K562 (cell line): Measurements from ENCODE around the gene FAM53C. TPM values are rescaled to one million over a fixed set of nuclear protein-coding genes. Genes with fewer than 3 reads are reported as not detected.

Experiments
- CBX8 ChIP-seq: fragments of 200-600 bp; sonication (generic); IDR thresholded peaks from 2 replicates; pipeline ENCODE4 v1.6.1; 2012; ENCODE audit warnings: borderline replicate concordance, mixed run types, low read depth, mild to moderate bottlenecking, moderate library complexity, mixed read lengths, low read length, control low read depth, inconsistent platforms; ENCODE audit not compliant: poor library complexity, severe bottlenecking; ENCODE audit errors: extremely low read depth
- DIDO1 ChIP-seq: fragments of 450-650 bp; IDR thresholded peaks from 2 replicates; pipeline ENCODE4 v1.6.1; 2016; ENCODE audit warnings: low read depth, missing biosample characterization, missing genetic modification characterization
- EZH2 ChIP-seq: IDR thresholded peaks from 2 replicates; pipeline ENCODE4 v1.6.1; 2012; ENCODE audit warnings: low read depth, mild to moderate bottlenecking, inconsistent platforms, low read length, borderline replicate concordance
- HMGXB4 ChIP-seq: sonication (generic); formaldehyde crosslinking; IDR thresholded peaks from 2 replicates; pipeline ENCODE4 v1.8.1; 2023; ENCODE audit warnings: mild to moderate bottlenecking, missing genetic modification reagents
- IRF1 ChIP-seq: sonication (generic); formaldehyde crosslinking; IDR thresholded peaks from 2 replicates; pipeline ENCODE4 v1.8.0; 2022; ENCODE audit warnings: missing genetic modification reagents, mild to moderate bottlenecking, borderline replicate concordance
- KDM2B ChIP-seq: fragments of 250-450 bp; sonication (Bioruptor Pico); IDR thresholded peaks from 2 replicates; pipeline ENCODE4 v1.8.0; 2021; ENCODE audit warnings: mild to moderate bottlenecking, moderate library complexity
- KDM4B ChIP-seq, 2 experiments: fragments of 450-650 bp in 1 of 2; sonication (generic) in 1 of 2; IDR thresholded peaks; 2 replicates each; pipeline ENCODE4 v1.6.1; 2016 to 2017; ENCODE audit warnings: borderline replicate concordance in 2 of 2, antibody characterized with exemption in 1 of 2, low read depth in 1 of 2, mild to moderate bottlenecking in 1 of 2
- MAFF ChIP-seq: IDR thresholded peaks from 2 replicates; pipeline ENCODE4 v1.6.1; 2012; ENCODE audit warnings: low read length, improper control_type of control experiment
- NFIX ChIP-seq: fragments of 250-450 bp; sonication (Bioruptor Pico); IDR thresholded peaks from 2 replicates; pipeline ENCODE4 v1.4.0; 2020; ENCODE audit warnings: low read depth, mild to moderate bottlenecking, moderate library complexity
- RCOR1 ChIP-seq, 2 experiments: IDR thresholded peaks; 2 replicates each; pipeline ENCODE4 v1.6.1; 2012; ENCODE audit warnings: low read depth in 2 of 2, low read length in 2 of 2, borderline replicate concordance in 1 of 2, improper control_type of control experiment in 1 of 2
- RFX1 ChIP-seq: fragments of 450-650 bp; IDR thresholded peaks from 2 replicates; pipeline ENCODE4 v1.6.1; 2016; ENCODE audit warnings: mild to moderate bottlenecking, moderate library complexity
- SMAD2 ChIP-seq: fragments of 150-350 bp; IDR thresholded peaks from 2 replicates; pipeline ENCODE4 v1.6.1; 2014; ENCODE audit warnings: low read depth, mild to moderate bottlenecking, low read length
- ZBTB11 ChIP-seq, 3 experiments: fragments of 200-800 bp in 1 of 3; fragments of 250-450 bp in 1 of 3; fragments of 450-650 bp in 1 of 3; sonication (Bioruptor Pico) in 1 of 3; sonication (Bioruptor generic) in 1 of 3; formaldehyde crosslinking in 1 of 3; IDR thresholded peaks; 2 replicates each; pipeline versions ENCODE4 v1.6.1 to v1.8.0; 2016 to 2022; ENCODE audit warnings: mild to moderate bottlenecking in 2 of 3, missing genetic modification characterization in 2 of 3, missing compliant biosample characterization in 1 of 3, moderate library complexity in 1 of 3
- ZNF140 ChIP-seq: fragments of 250-450 bp; sonication (Bioruptor Pico); IDR thresholded peaks from 2 replicates; pipeline ENCODE4 v1.8.0; 2021; ENCODE audit warnings: moderate library complexity, mild to moderate bottlenecking, inconsistent platforms
- ZNF212 ChIP-seq: fragments of 450-650 bp; formaldehyde crosslinking; IDR thresholded peaks from 2 replicates; pipeline ENCODE4 v1.4.0; 2020; ENCODE audit warnings: mild to moderate bottlenecking
- ZNF384 ChIP-seq: IDR thresholded peaks from 2 replicates; pipeline ENCODE4 v1.6.1; 2012; ENCODE audit warnings: low read depth, low read length, improper control_type of control experiment
- ZNF507 ChIP-seq: conservative IDR thresholded peaks from 2 replicates; pipeline ENCODE4 v1.6.1; 2017; ENCODE audit warnings: missing genetic modification characterization, missing compliant biosample characterization
- ZNF589 ChIP-seq: fragments of 200-800 bp; sonication (Bioruptor generic); IDR thresholded peaks from 2 replicates; pipeline ENCODE4 v1.6.1; 2016; ENCODE audit warnings: low read depth, missing genetic modification characterization, missing compliant biosample characterization
- polyA plus RNA-seq, 8 experiments: library from polyadenylated mRNA; depleted of rRNA in 4 of 8; stranded (reverse) in 5 of 8; unstranded in 3 of 8; fragments of >200 nt; fragmentation: Nextera tagmentation in 2 of 8; fragmentation: Illumina TruSeq in 1 of 8; extraction: Ambion mirVana in 2 of 8; extraction: Trizol in 1 of 8; gene quantifications; 2 replicates each; pipeline versions ENCODE4 v1.2.1 to v1.2.3, GENCODE V29; 2011 to 2014; ENCODE audit warnings: inconsistent platforms in 1 of 8, missing spikeins in 1 of 8
- total RNA-seq, 7 experiments: library from RNA; depleted of rRNA in 6 of 7; stranded (reverse); fragments of >200 nt in 6 of 7; fragmentation: Illumina TruSeq in 2 of 7; extraction: Trizol in 2 of 7; gene quantifications; 2 replicates each; pipeline versions ENCODE4 v1.2.1 to v1.2.3, GENCODE V29; 2011 to 2021; ENCODE audit warnings: low replicate concordance in 1 of 7

The FAM53C gene
- total and polyA plus RNA-seq, 9 of the 15 experiments (the other 6 are each of a cell fraction or from before 2014, with no cell fraction given): 9.7 to 38.5 (median 25.2) TPM

- TF ChIP-seq IRF1 (no peak), ZBTB11 (CRISPR knock-in tag; IDR thresholded peaks at IDR 0.05) (no peak), EZH2 (no peak), SMAD2 (no peak), ZNF507 (tag) (no peak), MAFF (peak; percentile 64), RFX1 (no peak), ZNF212 (CRISPR knock-in tag) (no peak), ZNF384 (no peak), DIDO1 (tag) (0 out of 2 replicates have a peak, but pooled peaks have one; percentile 12), HMGXB4 (no peak), RCOR1 (IDR thresholded peaks at IDR 0.05; ENCODE audit: borderline replicate concordance in 1 of 2, low read depth in 2 of 2, low read length in 2 of 2) (peak in 1 of 2 experiments; percentile 62; a peak in 1 of 4 replicates), KDM2B (CRISPR knock-in tag) (no peak), ZNF589 (no peak), CBX8 (no peak), NFIX (no peak), ZNF140 (CRISPR knock-in tag) (no peak), KDM4B (IDR thresholded peaks at IDR 0.05; ENCODE audit: borderline replicate concordance in 2 of 2, low read depth in 1 of 2) (peak in 1 of 2 experiments; percentile 64; a peak in 1 of 4 replicates)
Measured at GRCh38 chr5:138337685-138338410, at the start of gene FAM53C (continued).
